HCT116 (cell line): ENCODE measurements around the gene FTMT. TPM values are rescaled to one million over a fixed set of nuclear protein-coding genes. Genes with fewer than 3 reads are reported as not detected.

Source experiments
- ATAC-seq: fragments of 200-7000 bp; cut with Tn5 transposase; 2 replicates; pipeline ENCODE4 v1.9.1; 2020; ENCODE audit warnings: mild to moderate bottlenecking, moderate library complexity
- BruUV-seq: library from RNA; stranded (reverse); fragments of 400-500 nt; replicated peaks from 2 replicates; lab custom pipeline; 2021; lab: Mats Ljungman, UMichigan
- CTCF ChIA-PET: fragments of 300-600 bp; sonication (Branson Sonifier 250); formaldehyde crosslinking; loops from one replicate; lab custom pipeline; 2021; ENCODE audit warnings: antibody characterized with exemption; lab: Charles Lee
- POLR2A ChIA-PET: fragments of 300-600, 350-600 bp; sonication (Branson Sonifier 250); formaldehyde crosslinking; loops from one replicate; lab custom pipeline; 2021; ENCODE audit warnings: antibody characterized with exemption; lab: Charles Lee
- RAD21 ChIA-PET, 2 experiments: fragments of 300-600 bp; sonication (Branson Sonifier 250); formaldehyde crosslinking; loops; one replicate each; lab custom pipeline; 2023; ENCODE audit warnings: low total read pairs in 2 of 2; ENCODE audit not compliant: uncharacterized antibody in 2 of 2, unreplicated experiment in 2 of 2, low non-redundant PET in 1 of 2; lab: Charles Lee
- DNase-seq: peaks from one replicate; pipeline ENCODE4 v3.0.0-alpha.2; 2010; ENCODE audit warnings: low read depth, low spot score
- H2AFZ ChIP-seq: fragments of 200-600 bp; shearing (Covaris generic), sonication (generic); 2 replicates; pipeline ENCODE4 v1.6.1; 2017; ENCODE audit warnings: low read depth, mixed run types, mixed read lengths, antibody characterized with exemption, low read length; ENCODE audit not compliant: poor library complexity, severe bottlenecking
- H3K27ac ChIP-seq: 2 replicates; pipeline ENCODE4 v1.5.1; 2012; ENCODE audit warnings: low read depth, low read length
- H3K27me3 ChIP-seq: fragments of 200-600 bp; sonication (generic); 2 replicates; pipeline ENCODE4 v1.6.1; 2016; ENCODE audit warnings: mixed run types, low read length, mixed read lengths; ENCODE audit not compliant: insufficient read depth
- H3K36me3 ChIP-seq, 2 experiments: fragments of 200-500 bp in 1 of 2; fragments of 200-600 bp in 1 of 2; sonication (Bioruptor generic) in 1 of 2; sonication (generic) in 1 of 2; 2 replicates each; pipeline versions ENCODE4 v1.5.1 to v1.6.1; 2014 to 2016; ENCODE audit warnings: low read length in 2 of 2, inconsistent platforms in 1 of 2, mixed read lengths in 1 of 2, mixed run types in 1 of 2; ENCODE audit not compliant: insufficient read depth in 2 of 2, control insufficient read depth in 1 of 2
- H3K4me1 ChIP-seq, 2 experiments: fragments of 200-600 bp in 1 of 2; sonication (generic) in 1 of 2; 2 replicates each; pipeline versions ENCODE4 v1.5.1 to v1.6.1; 2012 to 2017; ENCODE audit warnings: low read length in 2 of 2, inconsistent platforms in 1 of 2, mild to moderate bottlenecking in 1 of 2, mixed read lengths in 1 of 2, mixed run types in 1 of 2, moderate library complexity in 1 of 2; ENCODE audit not compliant: insufficient read depth in 2 of 2, control insufficient read depth in 1 of 2
- H3K4me2 ChIP-seq: fragments of 200-600 bp; sonication (generic); 2 replicates; pipeline ENCODE4 v1.6.1; 2017; ENCODE audit warnings: mixed run types, low read length, mixed read lengths
- H3K4me3 ChIP-seq, 2 experiments: fragments of 200-600 bp in 1 of 2; sonication (generic) in 1 of 2; replicated peaks in 1 of 2; 2 replicates each; pipeline ENCODE4 v1.5.1; 2011 to 2016; ENCODE audit warnings: low read length in 2 of 2, control low read depth in 1 of 2, low read depth in 1 of 2, mild to moderate bottlenecking in 1 of 2, mixed read lengths in 1 of 2, mixed run types in 1 of 2
- H3K79me2 ChIP-seq: fragments of 200-600 bp; sonication (generic); 2 replicates; pipeline ENCODE4 v1.6.1; 2017; ENCODE audit warnings: mild to moderate bottlenecking, mixed run types, low read length, moderate library complexity, mixed read lengths; ENCODE audit not compliant: insufficient read depth
- H3K9ac ChIP-seq: fragments of 200-600 bp; sonication (generic); 2 replicates; pipeline ENCODE4 v1.6.1; 2016; ENCODE audit warnings: low read length, mixed read lengths
- H3K9me2 ChIP-seq: fragments of 200-600 bp; sonication (generic), shearing (Covaris generic); 2 replicates; pipeline ENCODE4 v1.6.1; 2017; ENCODE audit warnings: mixed run types, mild to moderate bottlenecking, moderate library complexity; ENCODE audit not compliant: insufficient read depth
- H3K9me3 ChIP-seq, 2 experiments: fragments of 200-500 bp in 1 of 2; fragments of 200-600 bp in 1 of 2; sonication (Bioruptor generic) in 1 of 2; sonication (generic) in 1 of 2; 2 replicates each; pipeline ENCODE4 v1.6.1; 2014 to 2017; ENCODE audit warnings: low read length in 2 of 2, mixed read lengths in 2 of 2, inconsistent platforms in 1 of 2, low read depth in 1 of 2, mild to moderate bottlenecking in 1 of 2, mixed run types in 1 of 2, moderate library complexity in 1 of 2; ENCODE audit not compliant: control insufficient read depth in 1 of 2, insufficient read depth in 1 of 2
- H4K20me1 ChIP-seq: fragments of 200-600 bp; sonication (generic), shearing (Covaris generic); 2 replicates; pipeline ENCODE4 v1.6.1; 2017; ENCODE audit warnings: mixed run types, mild to moderate bottlenecking, moderate library complexity; ENCODE audit not compliant: insufficient read depth
- ATF3 ChIP-seq: IDR thresholded peaks from 2 replicates; pipeline ENCODE4 v1.6.1; 2012
- EGR1 ChIP-seq: IDR thresholded peaks from 2 replicates; pipeline ENCODE4 v1.6.1; 2012; ENCODE audit warnings: low read depth
- MAX ChIP-seq: IDR thresholded peaks from 2 replicates; pipeline ENCODE4 v1.6.1; 2012
- REST ChIP-seq: IDR thresholded peaks from 2 replicates; pipeline ENCODE4 v1.6.1; 2012; ENCODE audit warnings: low read depth
- SP1 ChIP-seq: IDR thresholded peaks from 2 replicates; pipeline ENCODE4 v1.6.1; 2012; ENCODE audit warnings: low read depth
- SRF ChIP-seq: IDR thresholded peaks from 2 replicates; pipeline ENCODE4 v1.6.1; 2012; ENCODE audit warnings: low read depth
- ZBTB33 ChIP-seq: IDR thresholded peaks from 2 replicates; pipeline ENCODE4 v1.6.1; 2011; ENCODE audit warnings: mild to moderate bottlenecking, low read length, moderate library complexity; ENCODE audit not compliant: insufficient replicate concordance; ENCODE audit errors: extremely low read depth
- intact Hi-C: fragments of 100-400 bp; cut with micrococcal nuclease; formaldehyde crosslinking; loops from 2 replicates; pipeline ENCODE4 v1.10.0; 2022
- total RNA-seq: library from RNA; stranded (reverse); gene quantifications from one replicate; pipeline ENCODE4 v1.2.1, GENCODE V29; 2021; ENCODE audit not compliant: unreplicated experiment

Gene FTMT
- total RNA-seq, 1 experiment from 2014 or later, result not detected

- H3K9ac ChIP-seq, result no peak overlapping the region
- H4K20me1 ChIP-seq, result no peaks in the 10 kb centered on the region
- BruUV-seq, result no TSS peak
- ChIA-PET POLR2A (no interaction called here), CTCF (no interaction called here)
- no peaks in the 10 kb centered on the region for H3K9me3 ChIP-seq
- H2AFZ ChIP-seq, result no peak overlapping the region
- H3K27ac ChIP-seq, result no peak overlapping the region
- intact Hi-C loops, result no loop called here
- no peak overlapping the region for H3K4me3 ChIP-seq
- no peaks in the 10 kb centered on the region for H3K79me2 ChIP-seq
- no peak overlapping the region for H3K4me2 ChIP-seq
- no peaks in the 10 kb centered on the region for H3K9me2 ChIP-seq
- no peak for TF ChIP-seq SRF
- TF ChIP-seq ATF3, result no peak
- no peak for TF ChIP-seq EGR1
- TF ChIP-seq REST, result no peak
- no peak for TF ChIP-seq MAX
- no peak for TF ChIP-seq ZBTB33
- no peak for TF ChIP-seq SP1
- TF ChIP-seq, all 23 proteins: peak for 0
- no peaks in the 10 kb centered on the region for H3K4me1 ChIP-seq
- no peaks in the 10 kb centered on the region for H3K36me3 ChIP-seq
- DNase-seq, result no peak
- ATAC-seq, result no peak
- no peaks in the 10 kb centered on the region for H3K27me3 ChIP-seq
- RAD21 ChIA-PET, result no interaction called here
Measured at GRCh38 chr5:121819682-121820261, 31.9 kb upstream of the FTMT start.
